B cell (primary cell): ENCODE results near the gene GPR137B. TPM values are rescaled to one million over a fixed set of nuclear protein-coding genes. Genes with fewer than 3 reads are reported as not detected.

Source experiments
- ATAC-seq: fragments of 200-7000 bp; cut with Tn5 transposase; one replicate; pipeline ENCODE4 v1.10.0; 2021; ENCODE audit warnings: low read depth, mild to moderate bottlenecking, moderate number of reproducible peaks, moderate library complexity
- CTCF ChIA-PET: fragments of 350-600 bp; sonication (Branson Sonifier 250); formaldehyde crosslinking; loops from one replicate; lab custom pipeline; 2021; ENCODE audit warnings: antibody characterized with exemption, inconsistent platforms; lab: Charles Lee
- POLR2A ChIA-PET: fragments of 350-600 bp; sonication (Branson Sonifier 250); formaldehyde crosslinking; loops from one replicate; lab custom pipeline; 2021; ENCODE audit warnings: antibody characterized with exemption; lab: Charles Lee
- DNase-seq: peaks from one replicate; pipeline ENCODE4 v3.0.0; 2013
- H2AFZ ChIP-seq: 2 replicates; pipeline ENCODE4 v1.6.1; 2012; ENCODE audit warnings: mild to moderate bottlenecking, low read depth, low read length; ENCODE audit not compliant: insufficient read depth, poor library complexity, severe bottlenecking
- H3K27ac ChIP-seq, 2 donors: 1 replicate in 1 of 2; 2 replicates in 1 of 2; pipeline ENCODE4 v1.5.1; 2012 to 2013; ENCODE audit warnings: low read length in 2 of 2, mild to moderate bottlenecking in 2 of 2, moderate library complexity in 1 of 2
- H3K27me3 ChIP-seq, 4 experiments: fragments of 200-600 bp in 1 of 4; sonication (generic) in 1 of 4; replicated peaks in 1 of 4; 1 replicate in 2 of 4; 2 replicates in 2 of 4; pipeline versions ENCODE4 v1.6.1 to v1.7.0; 2013 to 2016; ENCODE audit warnings: low read length in 3 of 4, mild to moderate bottlenecking in 2 of 4, mixed read lengths in 1 of 4, moderate library complexity in 1 of 4; ENCODE audit not compliant: insufficient read depth in 4 of 4, control insufficient read depth in 3 of 4; ENCODE audit errors: control extremely low read depth in 1 of 4
- H3K36me3 ChIP-seq, 2 experiments: replicated peaks in 1 of 2; 1 replicate in 1 of 2; 2 replicates in 1 of 2; pipeline versions ENCODE4 v1.6.1 to v1.7.1; 2013; ENCODE audit warnings: low read length in 1 of 2; ENCODE audit not compliant: insufficient read depth in 2 of 2, control insufficient read depth in 1 of 2; ENCODE audit errors: control extremely low read depth in 1 of 2, extremely low read depth in 1 of 2
- H3K4me1 ChIP-seq, 2 donors: fragments of 200-600 bp in 1 of 2; sonication (generic) in 1 of 2; 1 replicate in 1 of 2; 2 replicates in 1 of 2; pipeline versions ENCODE4 v1.5.1 to v1.6.1; 2013 to 2017; ENCODE audit warnings: low read length in 2 of 2; ENCODE audit not compliant: control insufficient read depth in 2 of 2, insufficient read depth in 2 of 2
- H3K4me2 ChIP-seq: replicated peaks from 2 replicates; pipeline ENCODE3; 2012; ENCODE audit warnings: mild to moderate bottlenecking, low read depth, low read length; ENCODE audit not compliant: poor library complexity, severe bottlenecking
- H3K4me3 ChIP-seq, 5 experiments: fragments of 200-600 bp in 1 of 5; sonication (generic) in 1 of 5; 1 replicate in 3 of 5; 2 replicates in 2 of 5; pipeline versions ENCODE4 v1.5.1 to v1.7.0; 2011 to 2016; ENCODE audit warnings: low read length in 4 of 5, mild to moderate bottlenecking in 4 of 5, low read depth in 2 of 5, control low read depth in 1 of 5, moderate library complexity in 1 of 5; ENCODE audit not compliant: insufficient read depth in 1 of 5; ENCODE audit errors: control extremely low read depth in 1 of 5, extremely low read depth in 1 of 5
- H3K79me2 ChIP-seq: fragments of 200-600 bp; sonication (generic); one replicate; pipeline ENCODE4 v1.6.0; 2016; ENCODE audit warnings: low read length; ENCODE audit not compliant: control insufficient read depth, insufficient read depth
- H3K9ac ChIP-seq: fragments of 200-600 bp; sonication (generic); 2 replicates; pipeline ENCODE4 v1.6.1; 2017; ENCODE audit warnings: mild to moderate bottlenecking, low read length, moderate library complexity
- H3K9me3 ChIP-seq, 3 donors: one replicate each; pipeline versions ENCODE4 v1.6.1 to v1.7.1; 2013; ENCODE audit warnings: low read length in 2 of 3; ENCODE audit not compliant: control insufficient read depth in 2 of 3, insufficient read depth in 1 of 3; ENCODE audit errors: control extremely low read depth in 1 of 3
- H4K20me1 ChIP-seq: 2 replicates; pipeline ENCODE4 v1.6.0; 2012; ENCODE audit warnings: mild to moderate bottlenecking, low read length; ENCODE audit not compliant: insufficient read depth, control insufficient read depth, poor library complexity, severe bottlenecking
- H3K27ac Mint-ChIP-seq: one replicate; pipeline ENCODE4 v1.8.0; 2021; ENCODE audit warnings: mixed read lengths
- H3K27me3 Mint-ChIP-seq: one replicate; pipeline ENCODE4 v1.8.0; 2021; ENCODE audit warnings: mixed read lengths
- H3K4me1 Mint-ChIP-seq: one replicate; pipeline ENCODE4 v1.8.0; 2021; ENCODE audit warnings: mixed read lengths
- H3K4me3 Mint-ChIP-seq: one replicate; pipeline ENCODE4 v1.8.0; 2021; ENCODE audit warnings: mixed read lengths
- H3K9me3 Mint-ChIP-seq: one replicate; pipeline ENCODE4 v1.8.0; 2022; ENCODE audit warnings: mixed read lengths; ENCODE audit not compliant: insufficient read depth
- CTCF ChIP-seq: fragments of 200-600 bp; IDR thresholded peaks from one replicate; pipeline ENCODE4 v1.8.0; 2022; ENCODE audit warnings: antibody characterized with exemption, mild to moderate bottlenecking
- EZH2 ChIP-seq: IDR thresholded peaks from 2 replicates; pipeline ENCODE4 v1.6.1; 2012; ENCODE audit warnings: borderline replicate concordance, low read depth, mild to moderate bottlenecking, moderate library complexity, low read length; ENCODE audit not compliant: insufficient read depth, poor library complexity, severe bottlenecking
- WGBS: methylation state at CpG from one replicate; pipeline ENCODE4 v1.1.5; 2013; ENCODE audit warnings: missing lambda C conversion rate; ENCODE audit not compliant: insufficient coverage; 5-methylcytosine and 5-hydroxymethylcytosine counted together
- intact Hi-C: fragments of 100-400 bp; cut with micrococcal nuclease; formaldehyde crosslinking; loops from one replicate; pipeline ENCODE4 v1.10.0; 2022
- polyA plus RNA-seq: library from polyadenylated mRNA; depleted of rRNA; stranded (reverse); fragments of >200 nt; gene quantifications from 2 replicates; pipeline ENCODE4 v1.2.3, GENCODE V29; 2012
- total RNA-seq, 2 donors: library from RNA; stranded (reverse); fragments of 120-200 nt in 1 of 2; gene quantifications; 1 replicate in 1 of 2; 2 replicates in 1 of 2; pipeline versions ENCODE4 v1.2.3 to v1.2.4, GENCODE V29; 2013 to 2022

The GPR137B gene
- total and polyA plus RNA-seq, 2 donors (not counting 1 experiment from before 2014, with no cell fraction given), result 1.5 to 11.8 TPM

- TF ChIP-seq CTCF, result no peak
- TF ChIP-seq EZH2, result no peak
- Histone ChIP-seq H2AFZ (no peak overlapping the region), H3K9ac (no peak overlapping the region), H3K36me3 (no peaks in the 10 kb centered on the region), H3K9me3 (peaks cover 0 to 8% (median 2%) of the 10 kb centered on the region in 3 donors), H3K79me2 (no peaks in the 10 kb centered on the region), H3K27me3 (peaks cover 0 to 3% (median 0%) of the 10 kb centered on the region in 4 experiments), H3K4me3 (no peak overlapping the region), H3K4me2 (no peak overlapping the region), H3K27ac (no peak overlapping the region), H4K20me1 (no peaks in the 10 kb centered on the region), H3K4me1 (peaks cover 0 to 3% of the 10 kb centered on the region in 2 donors)
- ChIA-PET POLR2A (no interaction called here), CTCF (interaction anchor here (12.0 kb wide), 1 partner anchor 388 kb away, joined by 174 read pairs; no protein-coding TSS in a partner anchor)
- H3K9me3 Mint-ChIP-seq, result no peaks in the 10 kb centered on the region
- no peak for ATAC-seq
- peaks cover 3% of the 10 kb centered on the region for H3K4me1 Mint-ChIP-seq
- no peak overlapping the region for H3K4me3 Mint-ChIP-seq
- no peak overlapping the region for H3K27ac Mint-ChIP-seq
- DNase-seq, result no peak
- WGBS, result 85% methylated on average over 9 of the region's 10 CpGs
- H3K27me3 Mint-ChIP-seq, result peaks cover 4% of the 10 kb centered on the region
- intact Hi-C loops, result loop anchor here (10.0 kb wide), 1 partner anchor 183 kb away; the partner anchor contains the start of gene ERO1B
Observed at GRCh38 chr1:236101233-236102200, 40.8 kb upstream of the GPR137B start.

GRCh38 chr1:236102611-236103010 is 39.7 kb upstream of the GPR137B start:
- no peak for DNase-seq
- no peaks in the 10 kb centered on the region for H3K79me2 ChIP-seq
- H3K27me3 ChIP-seq, result peaks cover 0 to 3% (median 0%) of the 10 kb centered on the region in 4 experiments

More at GRCh38 chr1:236102611-236103010, 39.7 kb upstream of the GPR137B start:
- Mint-ChIP-seq H3K27ac (no peak overlapping the region), H3K4me1 (peaks cover 2% of the 10 kb centered on the region), H3K27me3 (peaks cover 4% of the 10 kb centered on the region), H3K4me3 (no peak overlapping the region), H3K9me3 (no peaks in the 10 kb centered on the region)
- 93% methylated on average over 7 of the region's 11 CpGs for WGBS
- intact Hi-C loops, result loop anchor here (1.0 to 10.0 kb wide), 2 partner anchors 182 to 388 kb away; partner anchors contain the start of gene ERO1B
- POLR2A ChIA-PET, result no interaction called here
- Histone ChIP-seq H4K20me1 (no peaks in the 10 kb centered on the region), H2AFZ (no peak overlapping the region), H3K9ac (no peak overlapping the region), H3K36me3 (no peaks in the 10 kb centered on the region), H3K4me2 (no peak overlapping the region), H3K27ac (no peak overlapping the region), H3K4me3 (no peak overlapping the region), H3K4me1 (peaks cover 0 to 3% of the 10 kb centered on the region in 2 donors), H3K9me3 (peaks cover 0 to 2% (median 0%) of the 10 kb centered on the region in 3 donors)
- TF ChIP-seq EZH2 (no peak), CTCF (no peak)
- ATAC-seq, result no peak
- CTCF ChIA-PET, result interaction anchor here (0.7 to 12.0 kb wide), 3 partner anchors 178 to 656 kb away, joined by 3 to 174 read pairs (median 3); no protein-coding TSS in a partner anchor
